ENCODE results near the gene RHCG. TPM values are rescaled to one million over a fixed set of nuclear protein-coding genes. Genes with fewer than 3 reads are reported as not detected.

Gene RHCG
- total RNA-seq, 2 experiments from 2014 or later = not detected

GRCh38 chr15:89490081-89490813 is 6.1 kb downstream of the RHCG start:
- H3K79me2 ChIP-seq (ENCODE audit: insufficient read depth, low read depth, low read length) = no peaks in the 10 kb centered on the region
- no peak overlapping the region for H3K27ac ChIP-seq (ENCODE audit: low read depth, low read length, poor library complexity, severe bottlenecking)
- no peaks in the 10 kb centered on the region for H3K36me3 ChIP-seq (ENCODE audit: insufficient read depth, low read length)
- H2AFZ ChIP-seq (ENCODE audit: low read length) = no peak overlapping the region
- no peak overlapping the region for H3K4me2 ChIP-seq (ENCODE audit: low read length)
- no peak overlapping the region for H3K4me3 ChIP-seq (ENCODE audit: low read depth, low read length, poor library complexity, severe bottlenecking)
- CTCF ChIA-PET (ENCODE audit: unreplicated experiment) = no interaction called here
- DNase-seq (ENCODE audit: low spot score) = no peak
- POLR2A ChIA-PET = interaction anchor here (0.6 kb wide), 1 partner anchor 222 kb away, joined by 6 read pairs; no protein-coding TSS in a partner anchor
- TF ChIP-seq EZH2phosphoT487 (IDR thresholded peaks at IDR 0.05; ENCODE audit: borderline replicate concordance, low read depth, low read length) (no peak), CTCF (conservative IDR thresholded peaks at IDR 0.05; ENCODE audit: low read length) (no peak)
- no peaks in the 10 kb centered on the region for H4K20me1 ChIP-seq (ENCODE audit: insufficient read depth, low read length)
- no TSS peak for BruUV-seq (replicated peaks)
- no peaks in the 10 kb centered on the region for H3K9me3 ChIP-seq (ENCODE audit: low read length)
- H3K4me1 ChIP-seq (ENCODE audit: insufficient read depth, low read length, poor library complexity, severe bottlenecking) = no peaks in the 10 kb centered on the region
- intact Hi-C loops (cut with micrococcal nuclease; ENCODE audit: unreplicated experiment) = no loop called here
- H3K9me2 ChIP-seq (ENCODE audit: insufficient read depth, low read length) = no peaks in the 10 kb centered on the region

- Histone ChIP-seq H3K9me3 (ENCODE audit: low read length) (no peaks in the 10 kb centered on the region), H3K36me3 (ENCODE audit: insufficient read depth, low read length) (no peaks in the 10 kb centered on the region), H3K4me1 (ENCODE audit: insufficient read depth, low read length, poor library complexity, severe bottlenecking) (no peaks in the 10 kb centered on the region), H3K4me3 (ENCODE audit: low read depth, low read length, poor library complexity, severe bottlenecking) (no peak overlapping the region), H3K27ac (ENCODE audit: low read depth, low read length, poor library complexity, severe bottlenecking) (no peak overlapping the region), H3K79me2 (ENCODE audit: insufficient read depth, low read depth, low read length) (no peaks in the 10 kb centered on the region), H2AFZ (ENCODE audit: low read length) (no peak overlapping the region), H4K20me1 (ENCODE audit: insufficient read depth, low read length) (no peaks in the 10 kb centered on the region), H3K4me2 (ENCODE audit: low read length) (no peak overlapping the region), H3K9me2 (ENCODE audit: insufficient read depth, low read length) (no peaks in the 10 kb centered on the region)
- intact Hi-C loops (cut with micrococcal nuclease; ENCODE audit: unreplicated experiment) = no loop called here
- POLR2A ChIA-PET = no interaction called here
- DNase-seq (ENCODE audit: low spot score) = no peak
- CTCF ChIA-PET (ENCODE audit: unreplicated experiment) = no interaction called here
- TF ChIP-seq EZH2phosphoT487 (IDR thresholded peaks at IDR 0.05; ENCODE audit: borderline replicate concordance, low read depth, low read length) (no peak), CTCF (conservative IDR thresholded peaks at IDR 0.05; ENCODE audit: low read length) (no peak)
- BruUV-seq (replicated peaks) = no TSS peak
Observed at GRCh38 chr15:89489376-89489775, 7.0 kb downstream of the RHCG start.

- BruUV-seq (replicated peaks) = no TSS peak
- intact Hi-C loops (cut with micrococcal nuclease; ENCODE audit: unreplicated experiment) = no loop called here
Observed at GRCh38 chr15:89487791-89488190, 8.6 kb downstream of the RHCG start.

More at GRCh38 chr15:89487791-89488190, 8.6 kb downstream of the RHCG start:
- no peaks in the 10 kb centered on the region for H3K4me1 ChIP-seq (ENCODE audit: insufficient read depth, low read length, poor library complexity, severe bottlenecking)
- no peak overlapping the region for H2AFZ ChIP-seq (ENCODE audit: low read length)
- DNase-seq (ENCODE audit: low spot score) = no peak
- H3K9me2 ChIP-seq (ENCODE audit: insufficient read depth, low read length) = no peaks in the 10 kb centered on the region
- ChIA-PET CTCF (ENCODE audit: unreplicated experiment) (no interaction called here), POLR2A (no interaction called here)
- H3K4me3 ChIP-seq (ENCODE audit: low read depth, low read length, poor library complexity, severe bottlenecking) = no peak overlapping the region
- H3K4me2 ChIP-seq (ENCODE audit: low read length) = no peak overlapping the region
- no peaks in the 10 kb centered on the region for H3K79me2 ChIP-seq (ENCODE audit: insufficient read depth, low read depth, low read length)
- no peak for TF ChIP-seq EZH2phosphoT487 (IDR thresholded peaks at IDR 0.05; ENCODE audit: borderline replicate concordance, low read depth, low read length)
- no peak overlapping the region for H3K27ac ChIP-seq (ENCODE audit: low read depth, low read length, poor library complexity, severe bottlenecking)
- no peaks in the 10 kb centered on the region for H3K9me3 ChIP-seq (ENCODE audit: low read length)
- H4K20me1 ChIP-seq (ENCODE audit: insufficient read depth, low read length) = no peaks in the 10 kb centered on the region
- H3K36me3 ChIP-seq (ENCODE audit: insufficient read depth, low read length) = no peaks in the 10 kb centered on the region

Data from OCI-LY7 (cell line).